ENCODE results near the gene ZNF888. TPM values are rescaled to one million over a fixed set of nuclear protein-coding genes. Genes with fewer than 3 reads are reported as not detected.
"Not testable (repeated sequence)": the region's sequence is repeated elsewhere in the genome, so short reads cannot be mapped to it uniquely, and the experiment has no call there.

The ZNF888 gene
- polyA plus RNA-seq, 2 donors, result 1.9 to 2.7 TPM

GRCh38 chr19:52948025-52948770 is 25.0 kb upstream of the ZNF888 start:
- Histone ChIP-seq H3K4me1 (ENCODE audit: control insufficient read depth in 2 of 2, insufficient read depth in 2 of 2, low read length in 1 of 2) (peaks cover 0 to 3% of the 10 kb centered on the region in 2 donors), H3K27me3 (ENCODE audit: control insufficient read depth in 1 of 2, insufficient read depth in 2 of 2, low read length in 2 of 2) (no peaks in the 10 kb centered on the region), H3K9me3 (ENCODE audit: control insufficient read depth in 2 of 2, insufficient read depth in 1 of 2, low read depth in 1 of 2, low read length in 1 of 2) (peaks cover 16 to 33% of the 10 kb centered on the region in 2 donors), H3K36me3 (ENCODE audit: control insufficient read depth in 2 of 2, insufficient read depth in 2 of 2, low read length in 1 of 2) (peaks cover 7 to 11% of the 10 kb centered on the region in 2 donors), H3K27ac (ENCODE audit: low read depth in 2 of 2, low read length in 1 of 2) (no peak overlapping the region), H3K4me3 (ENCODE audit: low read depth in 1 of 2, low read length in 2 of 2) (no peak overlapping the region)
- WGBS, 2 donors, result 96 to 97% methylated on average over 13 of the region's 13 CpGs

- H3K27ac ChIP-seq (ENCODE audit: low read depth in 2 of 2, low read length in 1 of 2), result no peak overlapping the region
- WGBS, 2 donors, result 45 to 52% methylated on average over 39 of the region's 39 CpGs
- H3K4me1 ChIP-seq (ENCODE audit: control insufficient read depth in 2 of 2, insufficient read depth in 2 of 2, low read length in 1 of 2), result peaks cover 0 to 3% of the 10 kb centered on the region in 2 donors
- H3K36me3 ChIP-seq (ENCODE audit: control insufficient read depth in 2 of 2, insufficient read depth in 2 of 2, low read length in 1 of 2), result peaks cover 0 to 3% of the 10 kb centered on the region in 2 donors
- no peak overlapping the region for H3K4me3 ChIP-seq (ENCODE audit: low read depth in 1 of 2, low read length in 2 of 2)
- H3K9me3 ChIP-seq (ENCODE audit: control insufficient read depth in 2 of 2, insufficient read depth in 1 of 2, low read depth in 1 of 2, low read length in 1 of 2), result peaks cover 14 to 19% of the 10 kb centered on the region in 2 donors
- no peaks in the 10 kb centered on the region for H3K27me3 ChIP-seq (ENCODE audit: control insufficient read depth in 1 of 2, insufficient read depth in 2 of 2, low read length in 2 of 2)
These were observed 23.4 kb upstream of the ZNF888 start for GRCh38 chr19:52946322-52947310.

GRCh38 chr19:52945652-52946321 is 22.6 kb upstream of the ZNF888 start:
- Histone ChIP-seq H3K9me3 (ENCODE audit: control insufficient read depth in 2 of 2, insufficient read depth in 1 of 2, low read depth in 1 of 2, low read length in 1 of 2) (peaks cover 14 to 18% of the 10 kb centered on the region in 2 donors), H3K4me1 (ENCODE audit: control insufficient read depth in 2 of 2, insufficient read depth in 2 of 2, low read length in 1 of 2) (peaks cover 0 to 3% of the 10 kb centered on the region in 2 donors)

GRCh38 chr19:52944703-52945493 is 21.7 kb upstream of the ZNF888 start:
- peaks cover 14 to 16% of the 10 kb centered on the region in 2 donors for H3K9me3 ChIP-seq (ENCODE audit: control insufficient read depth in 2 of 2, insufficient read depth in 1 of 2, low read depth in 1 of 2, low read length in 1 of 2)
- H3K27me3 ChIP-seq (ENCODE audit: control insufficient read depth in 1 of 2, insufficient read depth in 2 of 2, low read length in 2 of 2); H3K4me3 ChIP-seq (ENCODE audit: low read depth in 1 of 2, low read length in 2 of 2); H3K36me3 ChIP-seq (ENCODE audit: control insufficient read depth in 2 of 2, insufficient read depth in 2 of 2, low read length in 1 of 2); H3K4me1 ChIP-seq (ENCODE audit: control insufficient read depth in 2 of 2, insufficient read depth in 2 of 2, low read length in 1 of 2): not testable (repeated sequence)
- peak overlapping the region; percentile 64 to 71 for H3K27ac ChIP-seq (ENCODE audit: low read depth in 2 of 2, low read length in 1 of 2)
- WGBS, 2 donors, result 60 to 63% methylated on average over 17 of the region's 17 CpGs

More at GRCh38 chr19:52945652-52946321, 22.6 kb upstream of the ZNF888 start:
- Histone ChIP-seq H3K4me3 (ENCODE audit: low read depth in 1 of 2, low read length in 2 of 2) (no peak overlapping the region), H3K27ac (ENCODE audit: low read depth in 2 of 2, low read length in 1 of 2) (no peak overlapping the region), H3K27me3 (ENCODE audit: control insufficient read depth in 1 of 2, insufficient read depth in 2 of 2, low read length in 2 of 2) (no peaks in the 10 kb centered on the region), H3K36me3 (ENCODE audit: control insufficient read depth in 2 of 2, insufficient read depth in 2 of 2, low read length in 1 of 2) (peaks cover 0 to 3% of the 10 kb centered on the region in 2 donors)
- 49 to 66% methylated on average over 24 of the region's 24 CpGs for WGBS, 2 donors

GRCh38 chr19:52943884-52944643 is 20.8 kb upstream of the ZNF888 start:
- peaks cover 0 to 3% of the 10 kb centered on the region in 2 donors for H3K4me1 ChIP-seq (ENCODE audit: control insufficient read depth in 2 of 2, insufficient read depth in 2 of 2, low read length in 1 of 2)

GRCh38 chr19:52943134-52943883 is 20.1 kb upstream of the ZNF888 start:
- Histone ChIP-seq H3K9me3 (ENCODE audit: control insufficient read depth in 2 of 2, insufficient read depth in 1 of 2, low read depth in 1 of 2, low read length in 1 of 2) (peaks cover 13 to 16% of the 10 kb centered on the region in 2 donors), H3K4me1 (ENCODE audit: control insufficient read depth in 2 of 2, insufficient read depth in 2 of 2, low read length in 1 of 2) (peaks cover 0 to 3% of the 10 kb centered on the region in 2 donors), H3K4me3 (ENCODE audit: low read depth in 1 of 2, low read length in 2 of 2) (peak overlapping the region; percentile 34 to 97), H3K27ac (ENCODE audit: low read depth in 2 of 2, low read length in 1 of 2) (peak overlapping the region; percentile 54 to 89), H3K36me3 (ENCODE audit: control insufficient read depth in 2 of 2, insufficient read depth in 2 of 2, low read length in 1 of 2) (no peaks in the 10 kb centered on the region), H3K27me3 (ENCODE audit: control insufficient read depth in 1 of 2, insufficient read depth in 2 of 2, low read length in 2 of 2) (no peaks in the 10 kb centered on the region)
- WGBS, 2 donors, result 65% methylated on average over 29 of the region's 29 CpGs

More at GRCh38 chr19:52943884-52944643, 20.8 kb upstream of the ZNF888 start:
- Histone ChIP-seq H3K4me3 (ENCODE audit: low read depth in 1 of 2, low read length in 2 of 2) (no peak overlapping the region), H3K27me3 (ENCODE audit: control insufficient read depth in 1 of 2, insufficient read depth in 2 of 2, low read length in 2 of 2) (no peaks in the 10 kb centered on the region), H3K27ac (ENCODE audit: low read depth in 2 of 2, low read length in 1 of 2) (no peak overlapping the region), H3K9me3 (ENCODE audit: control insufficient read depth in 2 of 2, insufficient read depth in 1 of 2, low read depth in 1 of 2, low read length in 1 of 2) (peaks cover 14 to 16% of the 10 kb centered on the region in 2 donors), H3K36me3 (ENCODE audit: control insufficient read depth in 2 of 2, insufficient read depth in 2 of 2, low read length in 1 of 2) (no peaks in the 10 kb centered on the region)
- WGBS, 2 donors, result 58 to 60% methylated on average over 17 of the region's 17 CpGs

GRCh38 chr19:52942386-52943133 is 19.3 kb upstream of the ZNF888 start:
- H3K27me3 ChIP-seq (ENCODE audit: control insufficient read depth in 1 of 2, insufficient read depth in 2 of 2, low read length in 2 of 2), result no peaks in the 10 kb centered on the region
- H3K4me1 ChIP-seq (ENCODE audit: control insufficient read depth in 2 of 2, insufficient read depth in 2 of 2, low read length in 1 of 2), result peaks cover 0 to 3% of the 10 kb centered on the region in 2 donors
- peak overlapping the region; percentile 53 to 97 for H3K4me3 ChIP-seq (ENCODE audit: low read depth in 1 of 2, low read length in 2 of 2)
- 0 to 1% methylated on average over 43 of the region's 43 CpGs for WGBS, 2 donors
- H3K9me3 ChIP-seq (ENCODE audit: control insufficient read depth in 2 of 2, insufficient read depth in 1 of 2, low read depth in 1 of 2, low read length in 1 of 2), result peaks cover 10 to 12% of the 10 kb centered on the region in 2 donors
- no peaks in the 10 kb centered on the region for H3K36me3 ChIP-seq (ENCODE audit: control insufficient read depth in 2 of 2, insufficient read depth in 2 of 2, low read length in 1 of 2)
- H3K27ac ChIP-seq (ENCODE audit: low read depth in 2 of 2, low read length in 1 of 2), result peak overlapping the region; percentile 81 to 92

Measured in esophagus (tissue), 2 donors.